Occipital lobe (tissue), 2 donors: ENCODE measurements around the gene PHF3. TPM values are rescaled to one million over a fixed set of nuclear protein-coding genes. Genes with fewer than 3 reads are reported as not detected.
"Not testable (repeated sequence)": the region's sequence is repeated elsewhere in the genome, so short reads cannot be mapped to it uniquely, and the experiment has no call there.

Experiments used
- DNase-seq: peaks from one replicate; lab custom pipeline; 2025; lab: John Stamatoyannopoulos, UW
- total RNA-seq: library from RNA; depleted of rRNA; stranded (reverse); fragments of >200 nt; gene quantifications from one replicate; pipeline ENCODE4 v1.2.3, GENCODE V29; 2014

PHF3 gene
- total RNA-seq, 1 donor from 2014 or later, result 117 TPM

DNA sequence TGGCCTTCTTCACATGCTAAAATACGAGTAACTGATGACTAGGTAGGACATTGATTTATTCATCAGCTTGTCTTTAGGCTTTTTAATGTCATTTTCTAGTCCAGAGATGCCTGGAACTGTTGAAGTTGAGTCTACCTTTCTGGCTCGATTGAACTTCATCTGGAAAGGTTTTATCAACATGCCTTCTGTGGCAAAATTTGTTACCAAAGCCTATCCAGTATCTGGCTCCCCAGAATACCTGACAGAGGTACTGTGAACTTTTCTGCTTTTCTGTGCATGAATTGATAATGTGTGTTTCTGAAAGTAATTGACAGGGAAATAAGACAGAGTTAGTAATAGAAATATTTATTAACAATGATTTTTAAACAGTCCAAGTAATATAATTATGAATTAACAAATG lies 71.0 kb downstream of the PHF3 start:
- no peak for DNase-seq

DNA sequence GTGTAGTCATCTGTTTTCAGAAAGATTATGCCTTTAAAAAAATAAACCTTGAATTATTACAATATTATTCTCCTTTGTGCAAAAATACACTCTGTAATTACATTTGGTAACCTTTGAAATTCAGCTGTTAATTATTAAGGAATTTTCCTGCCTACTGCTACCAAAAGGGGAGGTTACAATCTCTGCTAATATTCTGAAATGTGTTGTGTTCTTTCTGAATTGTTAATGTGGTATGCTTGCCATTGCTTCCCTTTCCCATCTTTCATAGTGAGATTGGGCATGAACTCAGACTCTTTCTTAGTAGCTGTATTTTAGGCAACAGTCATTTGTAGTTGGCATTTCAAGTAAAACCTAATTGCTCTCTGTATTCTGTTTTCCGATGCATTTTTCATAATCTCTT lies 73.0 kb downstream of the PHF3 start:
- DNase-seq, result no peak

DNA sequence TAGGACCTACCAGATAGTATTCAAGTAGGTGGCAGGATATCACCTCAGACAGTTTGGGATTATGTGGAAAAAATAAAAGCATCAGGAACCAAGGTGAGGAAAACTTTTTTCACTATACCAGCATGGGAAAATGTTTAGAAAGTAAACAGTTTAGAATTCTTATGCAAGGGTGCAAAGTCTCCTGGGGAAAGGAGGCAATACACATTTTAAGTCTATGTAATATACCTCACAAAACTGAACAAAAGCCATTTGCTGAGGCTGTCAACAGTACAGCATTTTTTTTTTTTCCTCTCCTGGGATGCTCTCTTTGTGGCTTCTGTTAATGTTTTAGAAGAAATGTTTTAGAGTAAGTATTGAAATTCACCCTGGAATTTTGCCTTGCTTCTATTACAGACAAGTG lies 73.5 kb downstream of the PHF3 start:
- DNase-seq, result no peak

DNA sequence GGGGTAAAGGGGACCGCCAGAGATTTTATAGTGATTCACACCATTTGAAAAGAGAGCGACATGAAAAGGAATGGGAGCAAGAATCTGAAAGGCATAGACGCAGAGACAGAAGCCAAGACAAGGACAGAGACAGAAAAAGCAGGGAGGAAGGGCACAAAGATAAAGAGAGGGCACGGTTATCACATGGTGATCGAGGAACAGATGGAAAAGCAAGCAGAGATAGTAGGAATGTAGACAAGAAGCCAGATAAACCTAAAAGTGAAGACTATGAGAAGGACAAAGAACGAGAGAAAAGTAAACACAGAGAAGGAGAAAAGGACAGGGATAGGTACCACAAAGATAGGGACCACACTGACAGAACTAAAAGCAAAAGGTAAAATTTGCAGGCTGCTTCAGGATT lies 77.7 kb downstream of the PHF3 start:
- DNase-seq, result no peak

DNA sequence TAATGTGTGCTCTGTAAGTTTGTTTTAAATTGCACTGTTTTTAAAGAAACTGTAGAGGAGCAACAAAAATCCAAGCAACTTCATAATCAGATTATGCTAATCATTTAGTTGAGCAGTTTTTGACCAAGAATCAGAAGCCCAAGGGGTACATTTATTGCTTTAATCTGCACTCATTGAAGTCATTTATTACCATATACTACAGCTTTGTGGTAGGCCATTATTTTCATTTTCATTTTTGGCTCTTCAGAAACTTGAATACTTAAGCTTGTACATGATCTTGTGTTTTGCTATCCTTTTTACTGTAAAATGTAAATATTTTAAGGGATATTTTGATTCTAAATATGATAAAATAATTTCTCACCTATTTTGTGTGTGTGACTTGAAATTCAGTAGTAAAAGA lies 78.5 kb downstream of the PHF3 start:
- no peak for DNase-seq

DNA sequence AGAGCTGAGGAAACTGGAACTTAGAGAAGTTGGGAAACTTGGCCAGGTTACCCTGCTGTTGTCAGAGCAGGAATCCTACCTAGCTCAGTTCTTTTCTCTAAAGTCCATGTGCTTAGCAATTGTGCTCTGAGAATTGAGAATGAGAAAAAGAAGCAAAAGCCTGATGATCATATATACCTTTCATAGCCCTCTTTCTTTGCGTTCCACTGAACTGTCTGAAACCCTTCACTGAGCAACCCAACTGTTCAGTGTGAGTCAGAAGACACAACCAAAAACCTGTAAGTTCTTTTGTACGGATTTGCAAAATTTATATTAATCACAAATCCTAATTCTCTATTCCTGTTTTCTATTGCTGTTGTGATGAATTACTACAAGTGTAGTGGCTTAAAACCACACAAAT lies 80.6 kb downstream of the PHF3 start:
- no peak for DNase-seq

DNA sequence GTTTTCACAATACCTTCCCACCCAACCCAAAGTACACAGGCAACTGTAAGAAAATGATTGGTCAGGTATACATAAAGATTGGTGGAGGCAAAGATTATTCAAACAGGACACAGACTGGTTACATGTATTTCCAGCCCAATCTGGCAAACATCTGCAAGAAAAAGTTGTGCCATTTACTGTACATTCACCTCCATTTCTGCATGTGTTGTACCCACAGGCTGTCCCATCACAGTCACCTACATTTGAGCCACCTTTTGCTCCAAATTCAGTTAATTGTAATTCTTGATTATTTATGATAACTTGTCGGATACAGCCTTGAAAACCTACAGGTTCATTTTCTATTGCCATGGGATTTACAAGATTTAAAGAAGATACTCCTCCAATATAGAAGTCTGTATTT lies 85.6 kb downstream of the PHF3 start:
- no peak for DNase-seq

DNA sequence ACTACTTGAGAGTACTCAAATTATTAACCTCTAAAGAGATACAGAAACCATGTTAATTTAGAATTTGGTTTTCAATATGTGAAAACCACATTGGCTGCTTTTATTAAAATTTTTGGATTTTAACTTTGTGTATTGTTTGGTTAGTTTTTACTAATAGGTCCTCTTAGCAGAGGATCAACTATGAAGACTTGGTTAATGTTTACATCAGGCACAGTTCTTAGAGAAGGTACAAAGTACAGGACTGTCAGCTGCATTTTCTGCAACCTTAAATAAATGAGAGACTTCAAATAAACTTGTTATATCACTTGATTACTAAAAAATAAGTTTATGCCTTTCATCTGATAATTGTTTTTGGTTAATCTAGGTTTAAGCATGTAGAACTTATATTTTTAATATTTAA lies 89.1 kb downstream of the PHF3 start:
- no peak for DNase-seq

DNA sequence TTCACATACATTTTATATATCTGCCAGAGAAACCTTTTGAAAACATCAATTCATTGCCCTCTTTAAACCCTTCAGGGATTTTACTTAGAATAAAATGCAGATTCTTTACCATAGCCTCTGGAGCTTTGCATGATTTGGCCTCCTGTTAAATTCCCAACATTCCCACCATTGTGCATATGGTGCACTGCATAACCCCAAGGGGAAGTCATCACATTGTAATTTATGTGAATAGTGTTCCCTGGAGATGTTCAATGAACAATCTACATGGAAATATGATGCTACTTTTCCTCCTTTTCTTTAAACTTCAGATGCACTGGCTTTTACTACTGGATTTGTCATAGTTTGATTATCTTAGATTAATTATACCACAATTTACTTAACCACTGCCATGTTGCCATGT lies 94.7 kb downstream of the PHF3 start:
- DNase-seq, result no peak

DNA sequence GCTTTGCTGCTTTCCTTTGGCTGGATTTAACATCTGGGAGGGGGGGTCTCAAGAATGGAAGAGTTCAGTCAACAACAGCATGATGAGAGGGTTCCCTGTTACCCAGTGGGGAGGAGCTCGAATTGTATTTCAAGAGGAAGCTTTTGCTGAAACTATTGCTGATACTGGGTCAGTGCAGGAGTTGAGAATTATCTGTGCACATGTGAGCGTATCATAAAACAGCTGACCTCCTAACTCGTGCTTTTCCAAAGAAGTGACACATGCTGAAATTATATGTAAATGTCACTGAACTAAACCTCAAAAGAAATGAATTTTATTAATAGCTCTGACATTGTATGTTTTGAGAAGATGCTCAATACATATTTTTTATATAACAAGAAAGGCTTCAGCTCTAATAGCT lies 96.3 kb downstream of the PHF3 start:
- DNase-seq, result no peak

DNA sequence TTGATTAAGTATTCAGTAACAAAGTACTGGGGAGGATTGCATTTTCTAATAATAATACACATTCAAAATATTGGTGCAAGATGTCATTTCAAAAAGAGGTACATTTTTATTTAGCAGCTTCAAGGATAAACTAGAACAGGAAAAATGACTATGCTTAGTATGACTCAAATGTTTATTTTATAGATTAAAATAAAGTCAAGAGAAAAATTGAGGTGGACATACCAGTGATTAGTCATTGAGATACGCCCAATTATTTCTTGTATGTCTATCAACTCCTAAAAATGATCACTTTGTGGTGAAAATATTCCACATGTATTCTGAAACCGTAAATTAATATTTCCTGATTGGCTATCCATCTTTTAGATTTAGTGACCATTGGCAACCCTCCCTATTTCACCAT lies 96.7 kb downstream of the PHF3 start:
- no peak for DNase-seq

DNA sequence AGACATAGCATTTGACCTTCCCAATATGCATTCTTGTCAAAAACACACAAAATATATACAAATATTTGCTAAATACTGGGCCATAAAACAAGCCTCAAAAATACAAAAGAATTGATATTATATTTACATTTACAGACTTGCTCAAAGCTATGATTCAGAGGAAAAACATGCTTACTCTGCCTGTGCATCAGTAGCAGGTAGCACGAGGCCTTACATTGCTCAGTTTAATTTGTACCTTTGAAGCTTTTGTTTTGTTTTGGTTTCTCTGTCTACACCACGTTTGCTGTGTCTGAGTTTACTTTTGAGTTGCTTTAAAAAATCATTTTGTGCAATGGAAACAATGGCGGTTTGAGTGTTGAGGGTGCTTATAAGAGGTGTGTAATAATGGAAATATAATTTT lies 99.3 kb downstream of the PHF3 start:
- DNase-seq, result no peak

DNA sequence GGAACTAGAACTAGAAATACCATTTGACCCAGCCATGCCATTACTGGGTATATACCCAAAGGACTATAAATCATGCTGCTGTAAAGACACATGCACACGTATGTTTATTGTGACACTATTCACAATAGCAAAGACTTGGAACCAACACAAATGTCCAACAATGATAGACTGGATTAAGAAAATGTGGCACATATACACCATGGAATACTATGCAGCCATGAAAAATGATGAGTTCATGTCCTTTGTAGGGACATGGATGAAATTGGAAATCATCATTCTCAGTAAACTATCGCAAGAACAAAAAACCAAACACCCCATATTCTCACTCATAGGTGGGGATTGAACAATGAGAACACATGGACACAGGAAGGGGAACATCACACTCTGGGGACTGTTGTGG lies 102.6 kb downstream of the PHF3 start:
- DNase-seq, result not testable (repeated sequence)

DNA sequence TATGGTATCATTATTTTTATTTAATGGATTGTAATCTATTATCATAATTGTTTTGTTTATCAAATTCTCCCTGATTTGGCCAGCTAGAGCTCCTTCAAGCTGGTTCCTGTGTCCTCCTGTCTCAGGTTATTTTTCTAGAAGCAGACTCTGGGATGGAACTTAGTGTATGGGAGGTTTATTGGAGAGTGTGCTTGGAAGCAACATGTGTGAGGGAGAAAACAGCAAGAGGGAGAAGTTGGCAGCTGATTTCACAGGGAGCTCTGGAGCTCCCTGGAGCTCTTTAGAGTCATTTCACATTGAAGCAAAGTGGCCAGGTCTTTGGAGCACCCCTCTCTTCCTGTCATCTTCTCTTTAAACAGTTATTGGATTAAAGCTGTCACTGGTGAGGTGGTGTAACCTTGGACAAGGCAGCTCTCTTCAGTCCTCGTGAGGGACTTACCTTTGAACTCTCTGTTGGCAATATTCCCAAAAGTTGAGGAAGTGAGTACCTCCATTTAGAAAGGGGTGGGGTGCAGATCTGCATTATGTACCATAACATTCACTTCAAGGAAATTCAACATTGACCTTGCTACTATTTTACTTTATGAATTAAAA lies 103.6 kb downstream of the PHF3 start:
- no peak for DNase-seq

DNA sequence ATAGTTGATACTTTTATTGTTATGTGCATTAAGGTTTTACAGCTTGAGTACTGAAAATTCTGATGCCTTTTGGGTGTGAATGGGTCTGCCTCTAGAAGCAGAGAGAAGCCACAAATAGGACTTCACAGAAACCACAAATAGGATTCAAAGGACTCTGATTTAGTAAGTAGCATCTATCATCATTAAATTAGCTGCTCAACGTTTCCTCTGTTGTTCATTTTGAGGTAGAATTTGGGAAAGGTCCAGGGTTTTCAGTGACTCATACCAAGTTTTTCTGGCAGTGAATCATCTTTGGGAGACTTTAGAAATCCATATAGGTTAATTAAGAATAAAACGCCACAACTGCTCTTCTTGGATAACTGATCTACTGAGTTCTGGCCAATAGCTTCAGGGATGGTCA lies 105.1 kb downstream of the PHF3 start:
- no peak for DNase-seq

DNA sequence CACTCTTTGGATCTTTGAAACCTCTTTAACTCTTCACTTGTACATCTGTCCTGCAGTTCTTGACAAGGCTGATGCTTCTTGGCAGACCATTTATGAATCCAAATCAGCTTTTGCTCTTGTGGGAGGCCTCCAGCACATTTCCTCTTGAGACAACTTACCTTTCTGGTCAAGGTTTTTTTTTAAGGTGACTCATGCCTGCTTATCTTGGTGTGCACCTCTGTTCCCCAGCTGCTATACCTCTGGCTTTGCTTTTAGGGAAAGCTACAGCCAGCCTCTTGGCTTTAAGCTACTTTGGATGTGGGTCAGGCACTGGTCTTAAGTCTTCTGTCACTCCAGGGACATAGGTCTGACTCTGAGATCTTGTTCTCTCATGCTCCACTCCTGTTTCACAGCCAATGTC lies 106.5 kb downstream of the PHF3 start:
- DNase-seq, result no peak

DNA sequence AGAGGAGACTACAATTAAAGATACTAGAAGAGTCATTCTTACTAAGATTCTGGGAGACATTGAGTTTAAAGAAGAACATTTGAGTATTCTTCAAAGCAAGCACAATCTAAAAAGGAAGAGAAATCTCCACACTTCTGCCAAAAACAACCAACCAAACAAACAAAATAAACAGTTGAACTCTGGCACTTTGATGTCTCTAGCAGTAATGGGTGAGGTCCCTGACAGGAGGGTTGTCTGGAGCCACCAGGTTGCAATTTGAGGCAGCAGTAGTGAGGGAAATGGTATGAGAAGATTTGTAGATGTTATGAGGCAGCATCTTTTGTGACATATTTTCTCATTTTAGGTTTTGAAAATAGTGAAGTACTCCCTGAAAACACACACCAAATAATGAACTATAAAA lies 108.1 kb downstream of the PHF3 start:
- DNase-seq, result no peak

DNA sequence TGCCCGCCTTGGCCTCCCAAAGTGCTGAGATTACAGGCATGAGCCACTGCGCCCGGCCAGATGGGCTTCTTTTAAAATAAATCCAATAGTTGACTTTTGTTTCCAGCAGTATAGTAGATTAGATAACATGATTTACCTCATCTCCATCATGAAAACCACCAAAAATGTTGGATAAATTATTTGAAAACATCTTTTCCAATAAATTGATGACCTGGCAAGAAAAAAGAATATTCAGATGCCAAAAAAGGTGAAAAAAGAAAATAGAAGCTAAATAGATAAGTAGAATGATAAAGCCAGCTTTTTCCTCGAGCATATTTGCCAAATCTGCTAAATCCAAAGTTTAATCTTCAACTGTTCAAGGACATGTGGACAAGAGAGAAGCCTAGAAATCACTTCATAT lies 109.2 kb downstream of the PHF3 start:
- DNase-seq, result no peak

DNA sequence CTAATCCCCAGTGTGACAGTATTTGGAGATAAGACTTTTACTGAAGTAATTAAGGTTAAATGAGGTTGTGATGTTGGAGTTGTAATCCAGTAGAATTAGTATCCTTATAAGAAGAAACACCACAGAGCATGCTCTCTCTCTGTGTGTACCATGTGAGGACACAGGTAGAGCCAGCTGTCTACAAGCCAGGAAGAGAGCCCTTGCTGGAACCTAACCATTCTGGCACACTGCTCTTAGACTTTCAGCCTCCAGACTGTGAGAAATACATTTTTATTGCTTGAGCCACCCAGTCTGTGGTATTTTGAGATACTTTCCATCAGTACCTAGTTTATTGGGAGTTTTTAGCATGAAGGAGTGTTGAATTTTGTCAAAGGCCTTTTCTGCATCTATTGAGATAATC lies 110.2 kb downstream of the PHF3 start:
- no peak for DNase-seq

DNA sequence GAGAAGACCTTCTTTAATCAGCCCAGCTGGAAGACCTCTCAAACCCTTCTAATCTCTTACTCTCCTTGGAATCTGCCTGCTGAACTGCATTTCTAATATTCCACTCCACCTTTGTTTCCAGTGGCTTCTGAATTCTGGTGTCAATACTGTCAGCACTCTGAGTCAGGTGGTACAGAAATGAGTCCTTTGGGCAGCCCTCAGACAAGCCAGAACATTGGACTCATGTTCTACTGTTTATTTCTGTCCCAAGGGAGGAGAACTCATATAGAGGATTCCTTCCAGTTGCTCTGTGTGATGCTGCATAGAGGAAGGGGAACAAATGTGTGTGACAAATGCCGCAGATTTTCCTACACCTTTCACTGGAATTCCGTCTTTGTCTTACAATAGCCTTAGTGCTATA lies 114.8 kb downstream of the PHF3 start:
- no peak for DNase-seq

DNA sequence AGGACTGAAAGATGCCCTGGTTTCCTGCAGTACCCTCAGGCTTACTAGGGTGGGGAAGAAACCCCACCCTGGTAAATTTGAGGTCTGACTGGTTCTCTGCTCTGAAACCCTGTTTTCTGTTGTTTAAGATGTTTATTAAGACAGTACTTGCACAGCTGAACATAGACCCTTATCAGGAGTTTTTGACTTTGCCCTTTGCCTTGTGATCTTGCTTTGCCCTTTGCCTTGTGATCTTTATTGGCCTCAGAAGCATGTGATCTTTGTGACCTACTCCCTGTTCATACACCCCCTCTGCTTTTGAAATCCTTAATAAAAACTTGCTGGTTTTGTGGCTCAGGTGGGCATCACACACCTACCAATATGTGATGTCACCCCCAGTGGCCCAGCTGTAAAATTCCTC lies 121.7 kb downstream of the PHF3 start:
- DNase-seq, result not testable (repeated sequence)

DNA sequence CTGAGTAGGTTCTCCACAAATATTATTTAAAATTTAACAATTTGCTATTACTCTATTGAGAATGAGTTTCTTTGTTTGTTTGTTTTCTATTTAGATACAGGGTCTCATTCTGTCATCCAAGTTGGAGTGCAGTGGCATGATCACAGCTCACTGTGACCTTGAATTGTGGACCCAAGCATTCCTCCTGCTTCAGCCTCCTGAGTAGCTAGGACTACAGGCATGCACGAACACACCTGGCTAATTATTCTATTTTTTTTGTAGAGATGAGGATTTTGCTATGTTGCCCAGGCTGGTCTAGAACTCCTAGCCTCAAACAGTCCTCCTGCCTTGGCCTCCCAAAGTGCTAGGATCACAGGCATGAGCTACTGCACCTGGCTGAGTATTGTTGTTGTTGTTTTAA lies 122.2 kb downstream of the PHF3 start:
- no peak for DNase-seq

DNA sequence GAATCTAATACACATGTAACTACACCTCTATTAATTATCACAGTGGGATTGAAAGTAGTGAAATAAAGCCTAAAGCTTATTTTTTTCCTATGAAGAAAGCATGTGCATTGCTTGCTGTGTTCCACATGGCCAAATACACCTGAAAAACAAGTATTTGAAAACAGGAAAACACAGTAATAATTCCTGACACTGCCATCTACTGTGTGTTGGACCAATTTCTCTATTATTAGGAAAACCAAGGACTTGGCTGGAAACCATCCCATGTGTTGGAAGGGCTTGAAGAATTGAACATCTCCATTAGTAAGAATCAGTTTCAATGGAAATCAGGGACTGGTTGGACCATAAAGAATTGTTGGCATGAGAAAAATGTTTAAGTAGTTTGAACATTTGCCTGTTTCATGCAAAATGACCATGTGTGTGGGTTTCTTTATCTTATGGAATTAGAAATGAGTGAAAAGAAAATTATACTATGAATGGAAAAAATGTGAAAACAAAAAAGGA lies 124.1 kb downstream of the PHF3 start:
- DNase-seq, result no peak

DNA sequence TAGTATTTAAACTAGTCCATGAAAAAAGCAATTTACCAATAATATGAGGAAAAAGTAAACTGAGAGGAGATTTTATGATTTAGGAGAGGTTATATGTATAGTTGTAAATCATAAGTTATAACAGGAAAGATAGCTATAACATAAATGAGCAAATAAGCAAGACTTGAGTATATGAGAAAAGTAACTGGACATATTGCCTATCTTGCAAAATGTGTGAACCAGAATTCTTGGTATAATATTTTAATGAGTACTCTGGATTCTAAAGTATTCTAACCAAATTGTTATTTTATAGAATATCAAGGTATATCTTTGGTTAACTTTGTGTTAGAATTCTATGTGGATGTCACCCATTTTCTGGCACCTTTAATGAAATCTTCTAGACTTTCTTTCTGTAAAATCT lies 124.6 kb downstream of the PHF3 start:
- DNase-seq, result no peak
